Renal pelvis (tissue), 4 donors: Measurements from ENCODE around the gene CHL1. TPM values are rescaled to one million over a fixed set of nuclear protein-coding genes. Genes with fewer than 3 reads are reported as not detected.

Experiments
- DNase-seq: peaks from one replicate; pipeline ENCODE4 v3.0.0-alpha.2; 2013
- polyA plus RNA-seq, 3 donors: library from polyadenylated mRNA; unstranded; fragments of 120-200 nt; gene quantifications; one replicate each; pipeline ENCODE4 v1.2.1, GENCODE V29; 2013; ENCODE audit not compliant: insufficient read length in 3 of 3

CHL1 gene
- polyA plus RNA-seq, 3 donors = 15.9 to 25.4 (median 19.6) TPM

GRCh38 chr3:210669-211068 lies 14.1 kb downstream of the CHL1 start:
- DNase-seq = no peak

DNA sequence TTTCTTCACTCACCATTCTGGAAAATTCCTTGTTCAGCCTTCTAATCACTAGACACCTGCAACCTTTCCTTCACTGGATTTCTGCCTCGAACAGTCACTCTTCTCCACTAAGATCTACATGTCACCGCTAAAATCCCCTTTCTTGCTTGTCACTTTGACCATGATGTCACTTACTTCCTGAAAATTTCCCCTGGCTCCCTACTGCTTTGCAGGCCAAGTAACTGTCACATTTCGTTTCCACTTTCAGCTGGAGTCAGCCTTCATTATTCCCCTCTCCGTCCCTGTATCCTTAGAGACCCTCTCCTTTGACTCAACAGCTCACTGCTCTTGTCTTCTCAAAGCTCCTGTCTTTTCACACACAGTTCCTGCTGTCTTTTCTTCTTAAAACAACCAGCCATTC lies 15.9 kb downstream of the CHL1 start:
- no peak for DNase-seq

DNA sequence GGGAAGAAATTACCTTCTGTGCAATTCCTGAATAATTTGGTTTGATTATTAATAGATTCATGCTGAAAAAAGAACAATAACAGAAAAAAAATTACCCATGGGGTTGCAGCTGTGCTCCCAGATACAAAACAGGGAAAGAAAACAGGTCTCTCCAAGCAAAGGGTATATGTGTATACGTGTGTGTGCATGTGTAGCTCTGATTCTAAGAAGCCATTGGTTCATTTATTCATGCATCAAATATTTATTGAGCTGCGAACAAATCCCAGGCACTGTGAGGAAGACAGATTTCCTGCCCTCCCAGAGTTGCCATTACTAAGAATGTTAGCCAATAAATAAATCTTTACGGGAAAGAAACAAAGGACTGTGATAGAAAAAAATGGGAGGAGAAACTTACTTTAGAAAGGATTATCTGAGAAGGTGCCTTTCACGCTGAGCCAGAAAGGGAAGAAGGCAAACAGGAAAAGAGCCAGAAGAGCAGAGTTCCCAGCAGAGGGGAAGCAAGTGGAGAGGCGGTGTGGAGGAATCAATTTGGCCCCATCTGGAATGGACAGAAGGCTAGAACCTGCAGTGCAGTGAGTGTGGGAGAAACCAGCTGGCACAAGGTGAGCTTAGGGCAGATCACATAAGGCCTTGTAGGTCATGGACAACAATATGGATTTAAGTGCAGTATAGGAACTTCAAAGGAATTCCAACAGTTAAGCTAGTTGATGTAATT lies 20.7 kb downstream of the CHL1 start:
- no peak for DNase-seq

GRCh38 chr3:217948-218347 lies 21.4 kb downstream of the CHL1 start:
- DNase-seq = no peak

DNA sequence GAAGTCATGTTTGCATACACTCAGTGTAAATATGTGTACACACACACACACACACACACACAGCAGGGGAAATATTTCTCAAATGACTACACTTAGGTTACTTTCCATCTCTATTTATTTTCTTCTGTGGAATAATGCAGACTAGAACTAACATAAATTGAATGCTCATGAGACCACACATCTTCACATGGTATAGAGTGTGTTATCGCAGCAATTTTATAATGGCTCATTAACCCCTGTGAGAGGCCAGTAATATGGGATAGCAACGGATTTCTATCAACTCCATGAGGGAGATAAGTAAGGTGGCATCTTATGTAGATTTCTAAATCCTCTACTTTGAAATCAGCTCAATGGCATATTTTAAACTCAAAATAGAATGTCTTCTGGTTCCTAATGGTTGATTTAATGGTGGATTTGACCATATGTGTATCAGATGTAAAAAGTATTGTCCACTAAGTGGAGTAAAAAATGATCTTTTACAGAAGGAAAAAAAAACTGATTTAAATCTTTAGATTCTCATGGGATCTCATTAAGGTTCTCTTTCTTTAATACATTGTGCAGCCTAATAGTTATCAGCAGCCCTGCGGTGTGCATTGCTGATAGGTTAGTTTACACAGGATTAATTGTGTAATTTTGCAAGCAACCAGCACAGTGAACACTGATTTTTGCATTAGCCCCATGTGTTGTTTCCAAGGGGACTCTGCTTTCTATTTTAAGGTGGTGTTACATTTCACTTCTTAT lies 32.0 kb downstream of the CHL1 start:
- DNase-seq = no peak

- DNase-seq = no peak
Observed at GRCh38 chr3:229183-229661, 32.7 kb downstream of the CHL1 start.

- DNase-seq = no peak
Observed at GRCh38 chr3:236881-237280, 40.3 kb downstream of the CHL1 start.

GRCh38 chr3:242602-243355 lies 46.2 kb downstream of the CHL1 start:
- DNase-seq = no peak

DNA sequence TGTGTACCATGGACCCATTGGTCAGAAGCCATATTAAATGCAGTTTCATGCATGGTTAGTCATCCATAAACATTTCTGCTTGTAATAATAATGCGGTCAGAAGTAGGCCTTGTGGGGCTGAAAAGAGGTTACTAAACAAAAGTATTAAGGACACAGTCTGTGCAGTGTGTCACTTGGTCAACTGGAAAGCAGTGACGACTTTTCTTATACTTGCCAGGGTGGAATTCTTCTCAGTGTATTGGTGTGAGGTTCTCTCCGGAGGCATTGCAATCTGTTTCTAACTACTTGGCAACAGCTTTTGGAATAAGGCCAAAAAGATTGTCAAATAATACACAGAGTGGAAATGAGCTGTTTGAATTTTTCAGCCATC lies 46.8 kb downstream of the CHL1 start:
- no peak for DNase-seq

DNA sequence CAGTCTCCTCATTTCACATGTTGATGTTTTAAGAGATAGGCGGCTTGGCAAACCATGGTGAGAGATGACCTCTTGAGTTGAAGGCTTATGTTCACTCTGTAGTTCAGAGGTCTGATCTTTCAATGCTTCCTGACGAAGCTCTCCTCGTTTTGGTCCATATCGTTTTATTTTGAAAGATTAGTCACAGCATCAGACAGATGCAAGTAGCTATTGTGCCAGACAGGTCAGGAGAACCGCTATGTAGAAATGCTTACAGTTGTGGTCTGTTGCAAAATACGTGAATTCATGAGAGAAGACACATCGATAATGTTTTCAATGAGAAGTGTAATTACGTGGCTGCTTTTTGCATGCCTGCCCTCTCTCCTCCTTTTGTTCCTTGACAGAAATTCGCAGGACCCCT lies 47.5 kb downstream of the CHL1 start:
- DNase-seq = no peak

GRCh38 chr3:247916-248315 lies 51.4 kb downstream of the CHL1 start:
- DNase-seq = no peak

- DNase-seq = no peak
Observed at GRCh38 chr3:248864-249520, 52.4 kb downstream of the CHL1 start.

DNA sequence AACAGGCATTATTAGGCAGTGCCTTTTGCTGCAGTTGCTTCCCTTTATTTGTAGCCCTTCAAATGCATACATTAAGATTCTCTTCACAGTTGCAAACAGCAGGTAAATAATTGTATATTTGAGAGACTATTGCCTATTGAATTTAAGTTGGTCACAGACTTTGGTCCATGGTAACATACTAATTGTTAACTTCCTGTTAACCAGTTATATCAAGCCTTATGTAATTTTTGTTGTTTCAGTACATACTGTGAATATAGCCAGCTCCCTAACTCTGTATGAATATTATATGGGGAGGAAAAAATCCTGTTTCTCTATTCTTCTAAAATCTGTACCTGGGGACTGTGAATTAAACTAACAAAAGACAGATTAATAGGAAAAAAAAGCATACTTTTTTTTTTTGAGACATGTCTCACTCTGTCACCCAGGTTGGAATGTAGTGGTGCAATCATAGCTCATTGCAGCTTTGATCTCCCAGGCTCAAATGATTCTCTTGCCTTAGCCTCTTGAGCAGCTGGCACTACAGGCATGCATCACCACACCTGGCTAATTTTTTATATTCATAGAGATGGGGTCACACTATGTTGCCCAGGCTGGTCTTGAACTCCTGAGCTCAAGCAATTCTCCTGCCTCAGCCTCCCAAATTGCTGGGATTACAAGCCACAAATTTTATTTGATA lies 53.2 kb downstream of the CHL1 start:
- no peak for DNase-seq

- no peak for DNase-seq
Observed at GRCh38 chr3:256501-256900, 59.9 kb downstream of the CHL1 start.

DNA sequence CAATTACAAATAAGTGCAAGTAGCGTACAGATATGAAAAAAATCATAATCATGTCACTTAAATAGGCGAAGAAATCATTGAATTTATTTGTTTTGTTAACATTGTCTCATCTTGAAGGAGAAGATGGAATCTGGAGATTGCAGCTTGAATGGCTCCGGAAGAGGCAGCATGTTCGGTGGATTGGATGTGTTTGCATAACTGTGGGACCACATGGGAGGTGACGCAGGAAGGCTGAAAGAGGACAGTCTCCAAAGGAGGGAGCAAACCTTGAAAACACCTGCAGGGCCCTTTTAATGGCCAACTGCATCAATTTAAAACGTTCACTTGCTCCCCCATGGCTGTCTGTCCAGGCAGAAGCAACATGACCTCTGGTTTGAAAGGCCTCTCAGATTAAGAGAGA lies 61.3 kb downstream of the CHL1 start:
- no peak for DNase-seq

DNA sequence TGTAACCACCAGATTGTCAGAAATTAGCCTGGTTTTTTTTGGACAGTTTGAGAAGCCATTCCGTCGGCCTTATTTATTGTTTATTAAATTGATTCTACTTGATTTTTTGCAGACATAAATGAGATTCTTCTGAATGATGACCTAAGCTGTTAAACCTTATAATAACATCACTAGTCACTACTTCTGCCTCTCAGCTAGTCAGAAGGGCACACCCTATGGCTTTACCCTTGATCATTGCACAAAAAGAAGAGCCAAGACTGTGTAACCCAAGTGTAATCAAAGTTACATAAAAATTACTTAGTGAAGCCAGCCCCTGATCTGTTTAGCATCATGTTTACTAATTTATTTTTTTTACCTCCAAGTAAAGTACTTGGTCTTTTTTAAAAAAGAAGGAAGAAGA lies 64.3 kb downstream of the CHL1 start:
- no peak for DNase-seq

DNA sequence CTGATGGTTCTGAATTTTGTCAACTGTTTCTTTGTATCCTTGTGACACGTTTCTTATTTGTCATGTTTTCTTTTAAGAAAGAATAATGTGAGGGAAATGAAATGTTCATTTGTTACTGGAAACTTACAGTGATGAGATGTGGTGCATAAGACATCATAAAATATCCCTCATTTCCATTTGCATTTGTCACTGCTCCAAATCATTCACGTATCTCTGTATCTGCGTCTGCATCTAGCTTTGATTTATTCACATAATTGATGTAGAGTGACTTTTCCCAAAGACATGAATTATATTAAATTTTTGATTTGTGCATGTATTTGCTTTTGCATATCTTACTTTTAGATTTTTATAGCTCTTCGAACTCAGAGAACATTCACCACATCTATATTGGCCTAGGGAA lies 66.8 kb downstream of the CHL1 start:
- no peak for DNase-seq

DNA sequence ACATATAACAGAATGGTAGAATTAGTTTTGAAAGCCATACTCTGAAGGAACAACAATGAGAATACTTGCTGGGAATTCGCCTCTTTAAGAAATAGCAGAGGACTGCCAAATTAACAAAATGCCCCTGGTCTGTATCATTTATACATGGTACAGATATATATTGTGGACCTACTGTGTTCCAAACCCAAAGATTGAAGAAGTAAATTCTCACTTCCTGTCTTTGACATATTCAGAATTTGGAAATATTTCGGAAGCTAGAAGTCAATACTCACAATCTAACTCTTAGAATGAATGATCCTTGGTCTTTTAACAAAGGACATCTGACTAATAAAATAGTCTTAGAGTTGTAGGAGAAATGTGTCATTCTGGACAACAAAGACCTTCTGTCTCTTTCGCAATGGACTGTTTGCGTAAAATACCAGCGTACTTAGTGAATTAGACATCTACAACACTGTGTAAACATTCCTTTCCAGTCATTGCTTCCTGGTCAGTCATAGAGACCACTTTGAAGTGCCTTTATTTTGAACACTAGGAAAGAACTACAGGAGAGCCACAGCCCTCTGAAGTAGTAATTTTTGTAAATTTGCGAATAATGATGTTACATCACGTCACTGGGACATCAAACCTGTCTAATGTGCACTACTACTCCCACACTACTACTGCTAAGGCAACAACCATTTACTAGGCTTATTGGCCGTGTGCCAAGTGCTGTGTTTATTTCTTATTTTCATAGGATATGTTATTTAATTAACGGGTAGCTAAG lies 68.0 kb downstream of the CHL1 start:
- no peak for DNase-seq

DNA sequence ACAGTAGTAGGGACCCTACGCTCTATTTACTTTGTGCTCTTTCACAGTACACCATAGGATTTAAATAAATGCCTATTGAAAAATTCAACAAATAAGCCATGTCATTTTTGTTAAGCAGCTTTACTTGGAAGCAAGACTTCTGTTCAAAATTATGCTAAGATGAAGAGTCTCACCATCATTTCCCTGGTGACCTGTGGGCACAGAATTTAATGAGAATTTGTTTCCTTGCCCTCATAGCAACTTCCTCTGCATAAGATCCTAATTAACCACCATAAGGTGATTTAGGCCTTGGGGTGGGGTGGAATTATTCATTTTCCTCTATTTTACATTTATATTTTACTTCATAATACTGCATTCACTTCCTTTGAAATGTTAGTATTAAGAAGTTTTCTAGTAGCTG lies 70.5 kb downstream of the CHL1 start:
- no peak for DNase-seq

DNA sequence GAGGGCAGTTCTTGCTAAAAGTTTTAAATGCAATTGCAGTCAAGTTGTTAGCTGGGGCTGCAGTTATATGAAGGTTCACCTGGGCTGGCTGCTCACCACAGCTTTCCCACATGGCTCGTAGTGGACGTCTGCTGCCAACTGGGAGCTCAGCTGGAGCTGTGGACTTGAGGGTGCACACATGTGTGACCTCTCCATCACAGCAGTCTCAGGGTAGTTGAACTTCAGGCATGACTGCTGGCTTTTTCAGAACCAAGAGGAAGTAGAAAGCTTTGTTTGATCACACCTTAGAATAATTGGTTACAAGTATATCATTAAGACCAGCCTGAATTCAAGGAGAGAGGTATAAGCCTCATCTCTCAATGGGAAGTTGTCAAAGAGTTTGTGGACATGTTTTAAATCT lies 74.1 kb downstream of the CHL1 start:
- DNase-seq = no peak

DNA sequence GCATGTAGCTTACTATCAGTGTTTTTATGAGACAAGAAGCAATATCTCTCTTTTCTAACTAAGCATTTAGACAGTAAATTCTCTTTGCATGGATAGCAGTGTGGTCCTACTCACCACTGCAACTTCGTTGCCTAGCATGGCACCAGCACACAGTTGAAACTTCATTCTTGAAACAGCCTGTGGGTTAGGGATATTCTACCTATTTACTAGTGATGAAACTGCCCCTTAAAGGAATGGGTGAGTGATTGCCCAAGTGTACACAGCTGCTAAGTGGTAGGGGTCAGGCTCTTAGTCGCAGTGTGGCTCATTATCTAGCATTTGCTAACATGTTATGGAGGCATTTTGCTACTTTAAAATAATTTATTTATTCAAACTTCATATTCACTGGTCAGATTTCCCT lies 78.4 kb downstream of the CHL1 start:
- DNase-seq = no peak
